ENCODE data around the gene SLIT3. TPM values are rescaled to one million over a fixed set of nuclear protein-coding genes. Genes with fewer than 3 reads are reported as not detected.

Gene SLIT3
- polyA plus RNA-seq, 1 of the 3 experiments (the other 2 are of a cell fraction), result 119 TPM

GRCh38 chr5:169273881-169274280, 27.1 kb downstream of the SLIT3 start:
- CTCF ChIA-PET, result interaction anchor here (0.6 to 1.1 kb wide), 4 partner anchors 9 to 29 kb away, joined by 3 read pairs; no protein-coding TSS in a partner anchor
- no peaks in the 10 kb centered on the region for H4K20me1 ChIP-seq (ENCODE audit: insufficient read depth)
- DNase-seq, result no peak
- no peaks in the 10 kb centered on the region for H3K27me3 ChIP-seq (ENCODE audit: insufficient read depth)
- POLR2A ChIA-PET, result no interaction called here
- H3K9me3 ChIP-seq, result no peaks in the 10 kb centered on the region
- no peak overlapping the region for H2AFZ ChIP-seq (ENCODE audit: low read depth)
- 100% methylated on average over 2 of the region's 2 CpGs for WGBS (ENCODE audit: low lambda C conversion rate)
- H3K27ac ChIP-seq (ENCODE audit: low read depth in 2 of 2, low read length in 1 of 2), result no peak overlapping the region
- TF ChIP-seq ZBTB33 (IDR thresholded peaks at IDR 0.05; ENCODE audit: borderline replicate concordance, low read depth), result no peak
- TF ChIP-seq FOSL2 (IDR thresholded peaks at IDR 0.05; ENCODE audit: borderline replicate concordance, low read depth), result no peak
- TF ChIP-seq CTCF (IDR thresholded peaks at IDR 0.05), result no peak
- no peak for TF ChIP-seq RCOR1 (IDR thresholded peaks at IDR 0.05; ENCODE audit: low read length)
- TF ChIP-seq TAF1 (IDR thresholded peaks at IDR 0.05; ENCODE audit: borderline replicate concordance, low read depth, low read length), result no peak
- no peak for TF ChIP-seq RAD21 (IDR thresholded peaks at IDR 0.05; ENCODE audit: low read length)
- TF ChIP-seq MAX (IDR thresholded peaks at IDR 0.05; ENCODE audit: low read depth), result no peak
- no peak for TF ChIP-seq CHD2 (IDR thresholded peaks at IDR 0.05; ENCODE audit: low read length, partially characterized antibody)
- TF ChIP-seq TEAD4 (IDR thresholded peaks at IDR 0.05; ENCODE audit: borderline replicate concordance, insufficient read depth), result no peak
- no peak for TF ChIP-seq USF2 (IDR thresholded peaks at IDR 0.05; ENCODE audit: borderline replicate concordance, low read depth, low read length)
- TF ChIP-seq NFIC (IDR thresholded peaks at IDR 0.05; ENCODE audit: borderline replicate concordance), result no peak
- TF ChIP-seq EP300 (IDR thresholded peaks at IDR 0.05; ENCODE audit: borderline replicate concordance in 1 of 2, low read depth in 1 of 2, low read length in 1 of 2), result no peak
- no peak for TF ChIP-seq MXI1 (IDR thresholded peaks at IDR 0.05; ENCODE audit: low read depth, low read length)
- TF ChIP-seq POLR2AphosphoS5 (IDR thresholded peaks at IDR 0.05; ENCODE audit: low read depth, low read length), result no peak
- no peak for TF ChIP-seq TCF12 (IDR thresholded peaks at IDR 0.05)
- TF ChIP-seq FOXM1 (IDR thresholded peaks at IDR 0.05; ENCODE audit: low read depth), result no peak
- TF ChIP-seq JUND (IDR thresholded peaks at IDR 0.05), result no peak
- TF ChIP-seq SIN3A (IDR thresholded peaks at IDR 0.05; ENCODE audit: borderline replicate concordance, low read depth, low read length), result no peak
- TF ChIP-seq FOXJ3 (CRISPR knock-in tag; IDR thresholded peaks at IDR 0.05), result no peak
- H3K4me3 ChIP-seq (ENCODE audit: low read depth in 2 of 2, low read length in 1 of 2), result no peak overlapping the region
- H3K4me2 ChIP-seq, result no peak overlapping the region
- no peaks in the 10 kb centered on the region; a peak in 1 of 4 replicates for H3K4me1 ChIP-seq (ENCODE audit: control insufficient read depth in 1 of 2, insufficient read depth in 2 of 2, low read depth in 1 of 2, low read length in 1 of 2)
- H3F3A ChIP-seq (replicated peaks; ENCODE audit: insufficient read depth), result no peaks in the 10 kb centered on the region
- H3K9me2 ChIP-seq, result no peaks in the 10 kb centered on the region
- peaks cover 10% of the 10 kb centered on the region; the same call in 1 of the 2 replicates for H3K79me2 ChIP-seq (ENCODE audit: insufficient read depth)
- no peak overlapping the region for H3K9ac ChIP-seq
- peaks cover 18 to 54% of the 10 kb centered on the region in 2 experiments for H3K36me3 ChIP-seq (replicated peaks in 1 of 2; ENCODE audit: control insufficient read depth in 1 of 2, insufficient read depth in 2 of 2, low read length in 1 of 2)

Measured in SK-N-SH (cell line).